Large intestine (tissue), 3 donors: ENCODE measurements around the gene ABHD1. TPM values are rescaled to one million over a fixed set of nuclear protein-coding genes. Genes with fewer than 3 reads are reported as not detected.
"Not testable (repeated sequence)": the region's sequence is repeated elsewhere in the genome, so short reads cannot be mapped to it uniquely, and the experiment has no call there.

ENCODE experiments used
- DNase-seq, 2 donors: peaks; one replicate each; pipeline versions ENCODE4 v3.0.0 to v3.0.0-alpha.2; 2013
- H3K27ac ChIP-seq: one replicate; pipeline ENCODE4 v1.5.1; 2013; ENCODE audit warnings: low read length
- H3K27me3 ChIP-seq: 2 replicates; pipeline ENCODE4 v1.6.1; 2013; ENCODE audit warnings: low read length; ENCODE audit not compliant: control insufficient read depth, insufficient read depth
- H3K36me3 ChIP-seq: 2 replicates; pipeline ENCODE4 v1.6.1; 2013; ENCODE audit warnings: low read length; ENCODE audit not compliant: control insufficient read depth, insufficient read depth
- H3K4me1 ChIP-seq: one replicate; pipeline ENCODE4 v1.6.1; 2013; ENCODE audit warnings: low read length; ENCODE audit not compliant: control insufficient read depth, insufficient read depth
- H3K4me3 ChIP-seq: one replicate; pipeline ENCODE4 v1.5.1; 2013; ENCODE audit warnings: low read length
- H3K9me3 ChIP-seq: one replicate; pipeline ENCODE4 v1.6.1; 2013; ENCODE audit warnings: mild to moderate bottlenecking, low read depth, low read length, moderate library complexity; ENCODE audit not compliant: control insufficient read depth
- WGBS: methylation state at CpG from one replicate; pipeline ENCODE4 v1.1.5; 2013; ENCODE audit warnings: low lambda C conversion rate; ENCODE audit not compliant: insufficient coverage; 5-methylcytosine and 5-hydroxymethylcytosine counted together
- polyA plus RNA-seq: library from polyadenylated mRNA; unstranded; fragments of 120-200 nt; gene quantifications from one replicate; pipeline ENCODE4 v1.2.1, GENCODE V29; 2013

Gene ABHD1
- polyA plus RNA-seq, 1 donor: 2.0 TPM

GRCh38 chr2:27111392-27112078, 12.1 kb upstream of the ABHD1 start:
- H3K9me3 ChIP-seq, H3K4me3 ChIP-seq, H3K27me3 ChIP-seq, H3K4me1 ChIP-seq, H3K36me3 ChIP-seq, H3K27ac ChIP-seq, DNase-seq: not testable (repeated sequence)
- no CpG with 5 or more reads among the region's 49 CpGs for WGBS

DNA sequence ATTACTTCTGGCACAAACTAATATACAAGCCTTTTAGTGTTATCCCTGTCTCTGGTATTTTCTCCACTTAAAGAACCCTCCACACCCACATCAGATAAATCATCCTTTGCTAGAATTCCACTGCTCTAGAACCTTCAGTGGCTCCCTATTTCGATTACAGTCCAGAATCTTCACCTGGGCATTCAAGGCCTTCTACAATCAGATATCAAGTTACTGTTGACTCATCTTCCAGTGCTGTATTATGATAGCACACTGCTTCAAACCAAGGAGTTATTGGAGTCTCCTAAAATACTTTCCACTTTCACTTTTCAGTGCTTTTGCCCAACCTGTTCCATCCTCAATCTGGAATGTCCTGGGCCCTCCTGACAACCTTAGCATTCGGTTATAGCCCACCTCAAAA, 8.1 kb upstream of the ABHD1 start:
- no peaks in the 10 kb centered on the region for H3K36me3 ChIP-seq
- no peak overlapping the region for H3K27ac ChIP-seq
- no peak overlapping the region for H3K4me3 ChIP-seq
- DNase-seq: no peak
- peaks cover 15% of the 10 kb centered on the region for H3K27me3 ChIP-seq
- WGBS: no CpG with 5 or more reads among the region's 2 CpGs
- no peaks in the 10 kb centered on the region for H3K9me3 ChIP-seq
- H3K4me1 ChIP-seq: peaks cover 6% of the 10 kb centered on the region

GRCh38 chr2:27117995-27118524, 5.6 kb upstream of the ABHD1 start:
- Histone ChIP-seq H3K4me3 (peak overlapping the region; percentile 31), H3K27me3 (peaks cover 26% of the 10 kb centered on the region), H3K9me3 (no peaks in the 10 kb centered on the region), H3K4me1 (peaks cover 7% of the 10 kb centered on the region), H3K36me3 (no peaks in the 10 kb centered on the region), H3K27ac (no peak overlapping the region)
- DNase-seq: no peak
- WGBS: no CpG with 5 or more reads among the region's 14 CpGs

DNA sequence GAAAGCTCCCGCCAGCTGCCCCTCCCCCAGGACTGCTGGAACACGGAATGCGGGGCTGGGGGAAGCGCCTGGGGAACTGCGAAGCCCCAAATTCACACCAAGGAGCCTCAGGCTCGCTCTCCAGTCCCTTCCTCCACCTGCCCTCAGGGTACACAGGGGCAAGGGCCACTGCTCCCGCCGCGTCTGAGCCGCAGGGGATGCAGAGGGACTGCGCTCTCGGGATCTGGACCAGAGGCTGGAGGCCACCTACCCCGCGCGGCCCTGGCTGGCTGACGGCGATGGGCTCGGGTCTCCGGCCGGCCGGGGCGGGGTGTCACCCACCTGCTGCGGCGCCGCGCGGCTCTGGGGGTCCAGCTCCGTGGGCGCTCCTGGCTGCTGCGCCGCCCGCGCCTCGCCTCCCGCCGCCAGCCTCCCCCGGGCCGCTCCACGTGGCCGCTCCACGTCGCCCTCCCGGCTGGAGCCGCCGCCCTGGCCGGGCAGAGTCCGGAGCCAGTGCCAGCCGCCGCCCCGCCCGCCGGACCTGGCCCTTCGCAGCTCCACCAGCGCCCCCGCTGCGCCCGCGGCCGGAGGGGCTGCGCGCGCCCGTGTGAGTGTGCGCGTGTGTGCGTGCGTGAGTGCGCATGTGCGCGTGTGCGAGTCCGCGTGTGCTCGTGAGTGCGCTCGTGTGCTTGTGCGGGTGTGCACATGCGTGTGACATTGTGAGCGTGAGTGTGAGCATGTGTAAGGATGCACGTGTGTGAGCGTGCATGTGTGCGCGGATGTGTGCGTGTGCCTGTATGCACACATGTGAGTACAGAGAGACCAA, 4.9 kb upstream of the ABHD1 start, which contains the start of gene CGREF1:
Gene CGREF1 (minus strand): TSS at position 604 of the 805 bp plus-strand sequence. CDS start 14,762 bp downstream, outside the sequence.
- Histone ChIP-seq H3K4me1 (peaks cover 11% of the 10 kb centered on the region), H3K36me3 (no peaks in the 10 kb centered on the region)
- no CpG with 5 or more reads among the region's 84 CpGs for WGBS

GRCh38 chr2:27119330-27119670, 4.3 kb upstream of the ABHD1 start:
- Histone ChIP-seq H3K4me3 (peak overlapping the region; percentile 31), H3K27me3 (peaks cover 26% of the 10 kb centered on the region), H3K4me1 (peaks cover 14% of the 10 kb centered on the region)
- not testable (repeated sequence) for H3K27ac ChIP-seq, H3K9me3 ChIP-seq, DNase-seq, H3K36me3 ChIP-seq
- no CpG with 5 or more reads among the region's 8 CpGs for whole genome bisulfite sequencing

More for the DNA sequence above, 4.9 kb upstream of the ABHD1 start, which contains the start of gene CGREF1:
- Histone ChIP-seq H3K4me3 (peak within 1 kb of the TSS; percentile 31), H3K27me3 (peaks cover 26% of the 10 kb centered on the region), H3K27ac (no peak within 1 kb of the TSS), H3K9me3 (no peaks in the 10 kb centered on the region)
- DNase-seq: peak in 1 of 2 donors; percentile 61

GRCh38 chr2:27121906-27122305, 1.7 kb upstream of the ABHD1 start:
- no peak overlapping the region for H3K27ac ChIP-seq
- H3K4me3 ChIP-seq: no peak overlapping the region
- peaks cover 23% of the 10 kb centered on the region for H3K4me1 ChIP-seq
- H3K9me3 ChIP-seq: no peaks in the 10 kb centered on the region
- WGBS: no CpG with 5 or more reads among the region's 2 CpGs
- peaks cover 26% of the 10 kb centered on the region for H3K27me3 ChIP-seq
- no peak for DNase-seq
- no peaks in the 10 kb centered on the region for H3K36me3 ChIP-seq

DNA sequence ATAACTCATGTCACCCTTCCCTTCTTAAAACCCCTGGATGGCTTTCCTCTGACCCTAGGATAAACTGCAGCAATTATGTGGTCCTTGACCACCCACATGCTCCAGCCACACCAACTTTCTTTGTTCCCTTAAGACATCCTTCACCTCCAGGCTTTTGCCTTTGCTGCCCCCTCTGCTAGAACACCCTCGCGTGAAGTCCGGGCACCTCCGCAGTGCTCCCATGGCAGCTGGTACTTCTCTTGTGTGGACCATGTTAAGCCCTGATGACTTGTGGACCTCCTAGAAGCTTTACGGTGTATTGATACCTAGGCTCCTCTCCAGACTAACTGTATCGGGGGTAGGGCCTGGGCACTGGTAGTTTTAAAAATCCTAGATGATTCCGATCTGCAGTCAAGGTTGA, 824 bp upstream of the ABHD1 start:
- H3K36me3 ChIP-seq: no peaks in the 10 kb centered on the region
- H3K27ac ChIP-seq: no peak overlapping the region
- H3K4me3 ChIP-seq: no peak overlapping the region
- no peaks in the 10 kb centered on the region for H3K9me3 ChIP-seq
- WGBS: no CpG with 5 or more reads among the region's 7 CpGs
- no peak for DNase-seq
- peaks cover 25% of the 10 kb centered on the region for H3K27me3 ChIP-seq
- peaks cover 23% of the 10 kb centered on the region for H3K4me1 ChIP-seq

DNA sequence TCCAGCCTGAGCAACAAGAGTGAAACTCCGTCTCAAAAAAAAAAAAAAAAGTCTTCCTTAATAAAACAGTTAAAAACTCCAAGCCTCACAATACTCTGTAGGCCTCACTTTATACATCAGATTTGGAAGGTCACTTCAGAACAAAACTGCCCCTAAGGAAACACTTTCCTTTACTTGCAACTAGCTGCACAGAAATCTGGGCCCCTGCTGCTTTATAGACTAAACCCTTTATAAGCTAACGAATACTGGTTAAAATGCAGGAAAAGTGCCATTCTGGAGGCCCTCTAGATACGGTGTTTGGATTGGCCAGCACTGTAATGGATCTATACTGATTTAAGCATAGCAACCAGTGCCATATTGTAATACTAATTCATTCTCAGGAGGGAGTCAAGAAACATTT, 1.5 kb downstream of the ABHD1 start:
- peaks cover 17% of the 10 kb centered on the region for H3K4me1 ChIP-seq
- H3K27ac ChIP-seq: no peak overlapping the region
- H3K9me3 ChIP-seq: no peaks in the 10 kb centered on the region
- peaks cover 11% of the 10 kb centered on the region for H3K27me3 ChIP-seq
- WGBS: no CpG with 5 or more reads among the region's 3 CpGs
- peaks cover 9% of the 10 kb centered on the region for H3K36me3 ChIP-seq
- no peak overlapping the region for H3K4me3 ChIP-seq
- no peak for DNase-seq

- Histone ChIP-seq H3K4me1 (peaks cover 17% of the 10 kb centered on the region), H3K4me3 (no peak overlapping the region), H3K9me3 (no peaks in the 10 kb centered on the region), H3K27me3 (peaks cover 9% of the 10 kb centered on the region), H3K36me3 (peaks cover 21% of the 10 kb centered on the region), H3K27ac (peak overlapping the region; percentile 30)
- 33% methylated on average over 1 of the region's 5 CpGs for WGBS
- DNase-seq: peak; percentile 53 to 81
These were observed 2.7 kb downstream of the ABHD1 start for GRCh38 chr2:27126252-27126710.

DNA sequence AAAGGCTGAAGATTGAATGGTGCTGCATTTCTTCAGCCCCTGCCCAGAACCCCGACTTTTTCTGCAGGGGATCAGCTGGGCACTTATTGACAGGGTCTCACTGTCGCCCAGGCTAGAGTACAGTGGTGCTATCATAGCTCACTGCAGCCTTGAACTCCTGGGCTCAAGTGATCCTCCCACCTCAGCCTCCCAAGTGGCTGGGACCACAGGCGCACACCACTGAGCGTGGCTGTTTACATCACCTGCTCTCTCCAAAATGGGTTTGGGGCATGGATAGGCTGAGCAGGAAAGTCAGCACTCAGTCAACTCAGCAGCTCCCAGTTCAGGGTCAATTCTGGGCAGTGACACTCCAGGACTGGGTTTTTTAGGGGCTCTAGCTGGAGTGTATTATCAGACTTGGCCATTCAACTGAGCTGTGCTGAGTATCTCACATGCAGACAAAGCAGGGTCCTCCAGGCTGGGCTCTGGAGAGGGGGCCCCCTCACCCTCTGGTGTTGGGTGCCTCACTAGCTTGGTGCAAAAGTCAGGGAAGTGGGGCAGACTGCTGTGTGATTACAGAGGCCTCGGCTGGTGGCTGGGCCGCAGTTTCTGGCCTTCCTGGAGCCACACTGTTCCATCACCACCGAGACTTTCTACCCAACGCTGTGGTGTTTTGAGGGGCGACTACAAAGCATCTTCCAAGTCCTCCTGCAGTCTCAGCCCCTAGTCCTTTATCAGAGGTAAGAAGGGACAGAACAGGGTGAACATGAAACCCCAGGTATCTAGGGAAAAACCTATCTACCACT, 4.5 kb downstream of the ABHD1 start:
- WGBS: no CpG with 5 or more reads among the region's 9 CpGs
- Histone ChIP-seq H3K4me1 (peaks cover 20% of the 10 kb centered on the region), H3K36me3 (peaks cover 38% of the 10 kb centered on the region), H3K4me3 (no peak overlapping the region), H3K27me3 (peaks cover under 1% of the 10 kb centered on the region), H3K27ac (no peak overlapping the region), H3K9me3 (no peaks in the 10 kb centered on the region)
- DNase-seq: no peak
